GM12878 (cell line): ENCODE data around the gene CCDC61. TPM values are rescaled to one million over a fixed set of nuclear protein-coding genes. Genes with fewer than 3 reads are reported as not detected.
A peak's percentile ranks its signal among the peaks of the same experiment; 100 is the strongest.

Experiments used
- ATF7 ChIP-seq: fragments of 450-650 bp; IDR thresholded peaks from 2 replicates; pipeline ENCODE4 v1.6.1; 2016; ENCODE audit warnings: low read depth, mild to moderate bottlenecking
- BRCA1 ChIP-seq: IDR thresholded peaks from 2 replicates; pipeline ENCODE4 v1.6.1; 2011; ENCODE audit warnings: low read depth, low read length, improper control_type of control experiment
- CHD2 ChIP-seq: IDR thresholded peaks from 2 replicates; pipeline ENCODE4 v1.6.1; 2011; ENCODE audit warnings: low read depth, low read length, improper control_type of control experiment, borderline replicate concordance
- CREB1 ChIP-seq: IDR thresholded peaks from 2 replicates; pipeline ENCODE4 v1.6.1; 2012; ENCODE audit warnings: low read depth, mild to moderate bottlenecking, inconsistent platforms
- CREM ChIP-seq: IDR thresholded peaks from 2 replicates; pipeline ENCODE4 v1.6.1; 2014; ENCODE audit warnings: antibody characterized with exemption, low read depth
- FOXM1 ChIP-seq: IDR thresholded peaks from 2 replicates; pipeline ENCODE4 v1.6.1; 2012; ENCODE audit warnings: low read depth, mild to moderate bottlenecking, inconsistent platforms, low read length, moderate library complexity
- HDGF ChIP-seq: fragments of 450-650 bp; IDR thresholded peaks from 2 replicates; pipeline ENCODE4 v1.6.1; 2016; ENCODE audit warnings: antibody characterized with exemption
- IRF4 ChIP-seq: IDR thresholded peaks from 2 replicates; pipeline ENCODE4 v1.6.1; 2011; ENCODE audit warnings: low read depth, low read length
- JUND ChIP-seq: IDR thresholded peaks from 2 replicates; pipeline ENCODE4 v1.6.1; 2012; ENCODE audit warnings: low read depth, mild to moderate bottlenecking, low read length, improper control_type of control experiment, moderate library complexity
- KAT2A ChIP-seq: conservative IDR thresholded peaks from 2 replicates; pipeline ENCODE4 v1.6.1; 2011; ENCODE audit warnings: low read depth, low read length; ENCODE audit not compliant: control insufficient read depth
- MTA3 ChIP-seq: IDR thresholded peaks from 2 replicates; pipeline ENCODE4 v1.6.1; 2012; ENCODE audit warnings: low read length, inconsistent platforms, borderline replicate concordance
- MXI1 ChIP-seq: fragments of 150-350 bp; IDR thresholded peaks from 2 replicates; pipeline ENCODE4 v1.6.1; 2011; ENCODE audit warnings: low read depth, mild to moderate bottlenecking, inconsistent platforms, low read length, improper control_type of control experiment
- NBN ChIP-seq: fragments of 450-650 bp; IDR thresholded peaks from 2 replicates; pipeline ENCODE4 v1.6.1; 2016
- PAX8 ChIP-seq: fragments of 450-650 bp; IDR thresholded peaks from 2 replicates; pipeline ENCODE4 v1.6.1; 2017; ENCODE audit warnings: mild to moderate bottlenecking, moderate library complexity
- PML ChIP-seq: IDR thresholded peaks from 2 replicates; pipeline ENCODE4 v1.6.1; 2012; ENCODE audit warnings: low read length, inconsistent platforms
- POU2F2 ChIP-seq: IDR thresholded peaks from 3 replicates; pipeline ENCODE4 v1.6.1; 2011; ENCODE audit warnings: low read depth, mild to moderate bottlenecking, low read length, borderline replicate concordance
- SIX5 ChIP-seq: IDR thresholded peaks from 2 replicates; pipeline ENCODE4 v1.6.1; 2011; ENCODE audit warnings: mild to moderate bottlenecking, low read depth, low read length, moderate library complexity; ENCODE audit not compliant: severe bottlenecking
- SMARCA5 ChIP-seq: fragments of 450-650 bp; IDR thresholded peaks from 2 replicates; pipeline ENCODE4 v1.6.1; 2017; ENCODE audit warnings: mild to moderate bottlenecking
- SMC3 ChIP-seq: IDR thresholded peaks from 2 replicates; pipeline ENCODE4 v1.6.1; 2011; ENCODE audit warnings: low read length, improper control_type of control experiment, borderline replicate concordance
- SP1 ChIP-seq: IDR thresholded peaks from one replicate; pipeline ENCODE4 v1.6.1; 2011; ENCODE audit warnings: low read depth, low read length
- SREBF1 ChIP-seq: IDR thresholded peaks from 2 replicates; pipeline ENCODE4 v1.6.1; 2012; ENCODE audit warnings: mild to moderate bottlenecking, low read length
- TCF12 ChIP-seq: IDR thresholded peaks from 2 replicates; pipeline ENCODE4 v1.6.1; 2011; ENCODE audit warnings: low read depth, mild to moderate bottlenecking, low read length
- WRNIP1 ChIP-seq: IDR thresholded peaks from 2 replicates; pipeline ENCODE4 v1.6.1; 2011; ENCODE audit warnings: low read depth, low read length, improper control_type of control experiment, borderline replicate concordance
- YBX1 ChIP-seq: fragments of 450-650 bp; IDR thresholded peaks from 2 replicates; pipeline ENCODE4 v1.6.1; 2016; ENCODE audit warnings: antibody characterized with exemption
- polyA plus RNA-seq, 11 experiments: library from polyadenylated mRNA; depleted of rRNA in 4 of 11; unstranded in 6 of 11; stranded (reverse) in 5 of 11; fragments of >200 nt; fragmentation: Nextera tagmentation in 4 of 11; fragmentation: Illumina TruSeq in 1 of 11; extraction: Ambion mirVana in 4 of 11; extraction: Trizol in 1 of 11; gene quantifications; 1 replicate in 1 of 11; 2 replicates in 10 of 11; pipeline versions ENCODE4 v1.2.1 to v1.2.3, GENCODE V29; 2011 to 2016; ENCODE audit warnings: inconsistent platforms in 2 of 11, missing spikeins in 2 of 11, low read depth in 1 of 11
- total RNA-seq, 4 experiments: library from RNA; depleted of rRNA in 3 of 4; stranded (reverse); fragments of >200 nt in 3 of 4; fragmentation: Illumina TruSeq in 1 of 4; extraction: Trizol in 1 of 4; gene quantifications; 2 replicates each; pipeline versions ENCODE4 v1.2.1 to v1.2.3, GENCODE V29; 2013 to 2021
- TF ChIP-seq, protein P1 (sequence below): IDR thresholded peaks from 2 replicates; pipeline ENCODE4 v1.6.1; 2011; ENCODE audit warnings: borderline replicate concordance, low read depth, mild to moderate bottlenecking, moderate library complexity, low read length; ENCODE audit not compliant: insufficient read depth, poor library complexity, severe bottlenecking
- TF ChIP-seq, protein P2 (sequence below): IDR thresholded peaks from 2 replicates; pipeline ENCODE4 v1.6.1; 2012; ENCODE audit warnings: improper control_type of control experiment, low read depth, low read length; ENCODE audit not compliant: insufficient replicate concordance
- TF ChIP-seq, protein P3 (sequence below): fragments of 150-350 bp; IDR thresholded peaks from 2 replicates; pipeline ENCODE4 v1.6.1; 2014; ENCODE audit warnings: mild to moderate bottlenecking, low read depth, low read length

The CCDC61 gene
- total and polyA plus RNA-seq, 10 of the 15 experiments (the other 5 are each of a cell fraction or from before 2014, with no cell fraction given), result 0.27 to 27.1 (median 8.7) TPM

DNA sequence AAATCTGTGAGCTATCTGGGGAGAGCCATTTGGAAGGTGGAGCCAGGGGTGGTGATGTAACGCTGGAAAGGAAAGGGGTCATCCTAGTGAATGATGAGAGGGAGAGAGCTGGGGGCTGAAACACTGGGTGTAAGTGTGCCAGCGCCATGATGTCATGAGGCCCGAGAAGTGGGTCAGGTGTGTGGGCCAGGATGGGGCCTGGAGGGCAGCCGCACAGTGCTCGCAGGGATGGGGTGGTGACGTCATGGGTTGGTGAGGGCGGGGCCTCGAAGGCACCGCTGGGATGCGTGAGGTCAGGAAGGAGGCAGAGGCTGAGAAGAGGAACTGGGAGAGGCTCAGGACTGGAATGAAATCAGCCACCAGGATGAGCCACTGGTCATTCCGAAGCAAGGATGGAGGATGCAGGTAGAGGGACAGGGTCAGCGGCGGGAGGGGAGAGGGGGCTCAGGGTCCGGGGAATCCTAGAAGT lies 4.4 kb downstream of the CCDC61 start (continued):
- TF ChIP-seq SIX5 (no peak), POU2F2 (no peak), PAX8 (no peak), MXI1 (no peak), ATF7 (peak; percentile 94), PML (no peak), SMC3 (no peak), NBN (0 out of 2 replicates have a peak, but pooled peaks have one; percentile 34), KAT2A (no peak), WRNIP1 (no peak), FOXM1 (no peak), CHD2 (no peak), BRCA1 (no peak), SP1 (no peak), SMARCA5 (no peak), IRF4 (no peak), CREM (peak; percentile 58; the same call in 1 of the 2 replicates), CREB1 (peak; percentile 46; the same call in 1 of the 2 replicates), YBX1 (no peak), MTA3 (no peak), TCF12 (no peak), HDGF (no peak), JUND (0 out of 2 replicates have a peak, but pooled peaks have one; percentile 48), SREBF1 (no peak)
- TF ChIP-seq, protein P1, sequence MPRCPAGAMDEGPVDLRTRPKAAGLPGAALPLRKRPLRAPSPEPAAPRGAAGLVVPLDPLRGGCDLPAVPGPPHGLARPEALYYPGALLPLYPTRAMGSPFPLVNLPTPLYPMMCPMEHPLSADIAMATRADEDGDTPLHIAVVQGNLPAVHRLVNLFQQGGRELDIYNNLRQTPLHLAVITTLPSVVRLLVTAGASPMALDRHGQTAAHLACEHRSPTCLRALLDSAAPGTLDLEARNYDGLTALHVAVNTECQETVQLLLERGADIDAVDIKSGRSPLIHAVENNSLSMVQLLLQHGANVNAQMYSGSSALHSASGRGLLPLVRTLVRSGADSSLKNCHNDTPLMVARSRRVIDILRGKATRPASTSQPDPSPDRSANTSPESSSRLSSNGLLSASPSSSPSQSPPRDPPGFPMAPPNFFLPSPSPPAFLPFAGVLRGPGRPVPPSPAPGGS, result no peak
- TF ChIP-seq, protein P2, sequence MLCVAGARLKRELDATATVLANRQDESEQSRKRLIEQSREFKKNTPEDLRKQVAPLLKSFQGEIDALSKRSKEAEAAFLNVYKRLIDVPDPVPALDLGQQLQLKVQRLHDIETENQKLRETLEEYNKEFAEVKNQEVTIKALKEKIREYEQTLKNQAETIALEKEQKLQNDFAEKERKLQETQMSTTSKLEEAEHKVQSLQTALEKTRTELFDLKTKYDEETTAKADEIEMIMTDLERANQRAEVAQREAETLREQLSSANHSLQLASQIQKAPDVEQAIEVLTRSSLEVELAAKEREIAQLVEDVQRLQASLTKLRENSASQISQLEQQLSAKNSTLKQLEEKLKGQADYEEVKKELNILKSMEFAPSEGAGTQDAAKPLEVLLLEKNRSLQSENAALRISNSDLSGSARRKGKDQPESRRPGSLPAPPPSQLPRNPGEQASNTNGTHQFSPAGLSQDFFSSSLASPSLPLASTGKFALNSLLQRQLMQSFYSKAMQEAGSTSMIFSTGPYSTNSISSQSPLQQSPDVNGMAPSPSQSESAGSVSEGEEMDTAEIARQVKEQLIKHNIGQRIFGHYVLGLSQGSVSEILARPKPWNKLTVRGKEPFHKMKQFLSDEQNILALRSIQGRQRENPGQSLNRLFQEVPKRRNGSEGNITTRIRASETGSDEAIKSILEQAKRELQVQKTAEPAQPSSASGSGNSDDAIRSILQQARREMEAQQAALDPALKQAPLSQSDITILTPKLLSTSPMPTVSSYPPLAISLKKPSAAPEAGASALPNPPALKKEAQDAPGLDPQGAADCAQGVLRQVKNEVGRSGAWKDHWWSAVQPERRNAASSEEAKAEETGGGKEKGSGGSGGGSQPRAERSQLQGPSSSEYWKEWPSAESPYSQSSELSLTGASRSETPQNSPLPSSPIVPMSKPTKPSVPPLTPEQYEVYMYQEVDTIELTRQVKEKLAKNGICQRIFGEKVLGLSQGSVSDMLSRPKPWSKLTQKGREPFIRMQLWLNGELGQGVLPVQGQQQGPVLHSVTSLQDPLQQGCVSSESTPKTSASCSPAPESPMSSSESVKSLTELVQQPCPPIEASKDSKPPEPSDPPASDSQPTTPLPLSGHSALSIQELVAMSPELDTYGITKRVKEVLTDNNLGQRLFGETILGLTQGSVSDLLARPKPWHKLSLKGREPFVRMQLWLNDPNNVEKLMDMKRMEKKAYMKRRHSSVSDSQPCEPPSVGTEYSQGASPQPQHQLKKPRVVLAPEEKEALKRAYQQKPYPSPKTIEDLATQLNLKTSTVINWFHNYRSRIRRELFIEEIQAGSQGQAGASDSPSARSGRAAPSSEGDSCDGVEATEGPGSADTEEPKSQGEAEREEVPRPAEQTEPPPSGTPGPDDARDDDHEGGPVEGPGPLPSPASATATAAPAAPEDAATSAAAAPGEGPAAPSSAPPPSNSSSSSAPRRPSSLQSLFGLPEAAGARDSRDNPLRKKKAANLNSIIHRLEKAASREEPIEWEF, result no peak
- TF ChIP-seq, protein P3, sequence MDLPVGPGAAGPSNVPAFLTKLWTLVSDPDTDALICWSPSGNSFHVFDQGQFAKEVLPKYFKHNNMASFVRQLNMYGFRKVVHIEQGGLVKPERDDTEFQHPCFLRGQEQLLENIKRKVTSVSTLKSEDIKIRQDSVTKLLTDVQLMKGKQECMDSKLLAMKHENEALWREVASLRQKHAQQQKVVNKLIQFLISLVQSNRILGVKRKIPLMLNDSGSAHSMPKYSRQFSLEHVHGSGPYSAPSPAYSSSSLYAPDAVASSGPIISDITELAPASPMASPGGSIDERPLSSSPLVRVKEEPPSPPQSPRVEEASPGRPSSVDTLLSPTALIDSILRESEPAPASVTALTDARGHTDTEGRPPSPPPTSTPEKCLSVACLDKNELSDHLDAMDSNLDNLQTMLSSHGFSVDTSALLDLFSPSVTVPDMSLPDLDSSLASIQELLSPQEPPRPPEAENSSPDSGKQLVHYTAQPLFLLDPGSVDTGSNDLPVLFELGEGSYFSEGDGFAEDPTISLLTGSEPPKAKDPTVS, result no peak
